HUES6 (cell line): ENCODE results near the gene BLOC1S5.

Experiments
- H3K27ac ChIP-seq: 2 replicates; pipeline ENCODE4 v1.7.0; 2013; ENCODE audit warnings: low read depth, mild to moderate bottlenecking, low read length, inconsistent platforms
- H3K27me3 ChIP-seq: 2 replicates; pipeline ENCODE4 v1.6.1; 2013; ENCODE audit warnings: low read length; ENCODE audit not compliant: control insufficient read depth, insufficient read depth
- H3K36me3 ChIP-seq: 2 replicates; pipeline ENCODE4 v1.6.1; 2013; ENCODE audit warnings: low read length; ENCODE audit not compliant: control insufficient read depth, insufficient read depth
- H3K4me1 ChIP-seq: 2 replicates; pipeline ENCODE4 v1.6.1; 2013; ENCODE audit warnings: low read length; ENCODE audit not compliant: control insufficient read depth, insufficient read depth
- H3K4me3 ChIP-seq: 2 replicates; pipeline ENCODE4 v1.5.1; 2013; ENCODE audit warnings: low read depth, low read length
- H3K9ac ChIP-seq: one replicate; pipeline ENCODE4 v1.6.1; 2013; ENCODE audit warnings: mild to moderate bottlenecking, low read length
- H3K9me3 ChIP-seq: 2 replicates; pipeline ENCODE4 v1.6.1; 2013; ENCODE audit warnings: low read depth, low read length; ENCODE audit not compliant: control insufficient read depth, insufficient read depth

BLOC1S5 gene

GRCh38 chr6:8063761-8064637, at the start of gene BLOC1S5:
Gene BLOC1S5, minus strand, starts transcription at chr6:8064389. Its CDS starts 13 bp downstream, at chr6:8064376.
- Histone ChIP-seq H3K36me3 (peaks cover 24% of the 10 kb centered on the region), H3K4me3 (peak within 1 kb of the TSS; percentile 97), H3K27ac (peak within 1 kb of the TSS; percentile 62; the same call in 1 of the 2 replicates), H3K9me3 (no peaks in the 10 kb centered on the region), H3K9ac (peak within 1 kb of the TSS; percentile 86), H3K27me3 (no peaks in the 10 kb centered on the region), H3K4me1 (peaks cover 18% of the 10 kb centered on the region)

- Histone ChIP-seq H3K36me3 (no peaks in the 10 kb centered on the region), H3K27me3 (no peaks in the 10 kb centered on the region), H3K9ac (no peak overlapping the region), H3K27ac (no peak overlapping the region), H3K9me3 (0 out of 2 replicates have a peak, but pooled peaks cover 3% of the 10 kb centered on the region), H3K4me1 (no peaks in the 10 kb centered on the region; the same call in 1 of the 2 replicates), H3K4me3 (no peak overlapping the region)
These were observed 49.0 kb upstream of the BLOC1S5 start for GRCh38 chr6:8113131-8113654.

GRCh38 chr6:8110725-8111124, 46.5 kb upstream of the BLOC1S5 start:
- H3K27me3 ChIP-seq = no peaks in the 10 kb centered on the region
- no peaks in the 10 kb centered on the region; the same call in 1 of the 2 replicates for H3K4me1 ChIP-seq
- H3K9ac ChIP-seq = no peak overlapping the region
- no peaks in the 10 kb centered on the region for H3K36me3 ChIP-seq
- no peak overlapping the region for H3K4me3 ChIP-seq
- H3K27ac ChIP-seq = no peak overlapping the region
- H3K9me3 ChIP-seq = 0 out of 2 replicates have a peak, but pooled peaks cover 3% of the 10 kb centered on the region

- no peaks in the 10 kb centered on the region for H3K9me3 ChIP-seq
- H3K9ac ChIP-seq = no peak overlapping the region
- no peaks in the 10 kb centered on the region; the same call in 1 of the 2 replicates for H3K4me1 ChIP-seq
- no peak overlapping the region for H3K4me3 ChIP-seq
- H3K27ac ChIP-seq = no peak overlapping the region
- H3K36me3 ChIP-seq = no peaks in the 10 kb centered on the region
- no peaks in the 10 kb centered on the region for H3K27me3 ChIP-seq
These were observed 46.0 kb upstream of the BLOC1S5 start for GRCh38 chr6:8110117-8110721.

DNA sequence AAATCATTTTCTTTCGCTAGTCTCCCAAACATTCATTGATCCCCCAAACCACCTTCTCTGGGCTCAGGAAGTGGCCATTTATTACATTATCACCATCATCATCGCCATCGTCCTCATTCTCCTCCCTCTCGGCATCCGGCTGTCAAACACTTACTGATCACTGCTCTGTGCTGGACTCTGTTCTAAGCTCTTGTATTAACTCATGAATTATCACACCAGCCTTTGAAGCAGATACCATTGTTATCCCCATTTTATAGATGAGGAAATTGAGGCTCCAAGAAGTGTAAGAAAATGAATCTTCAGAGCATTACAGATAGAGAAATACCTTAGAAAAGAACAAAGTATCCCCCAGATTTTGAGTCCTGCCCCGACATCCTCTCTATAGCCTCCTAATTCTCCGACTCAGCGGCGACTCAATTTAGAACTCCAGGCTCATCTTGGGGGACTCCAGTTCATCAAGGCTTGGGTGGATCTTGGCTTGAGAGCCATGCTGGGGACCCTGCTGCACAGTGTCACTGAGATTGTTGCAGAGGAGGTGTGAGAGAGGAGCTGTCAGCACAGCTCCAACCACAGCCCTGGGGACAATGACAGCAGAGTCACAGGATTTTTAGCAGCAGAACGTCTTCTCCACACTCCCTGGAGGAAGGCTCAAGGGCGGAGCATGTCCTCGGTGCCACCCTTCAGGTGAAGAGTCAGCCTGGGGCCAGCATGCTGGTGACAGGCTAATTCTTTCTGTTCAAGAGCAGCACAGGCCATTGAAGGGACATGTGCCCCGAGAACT, 44.8 kb upstream of the BLOC1S5 start:
- no peaks in the 10 kb centered on the region for H3K9me3 ChIP-seq
- H3K4me3 ChIP-seq = no peak overlapping the region
- no peaks in the 10 kb centered on the region for H3K27me3 ChIP-seq
- no peaks in the 10 kb centered on the region for H3K36me3 ChIP-seq
- H3K27ac ChIP-seq = no peak overlapping the region
- H3K4me1 ChIP-seq = no peaks in the 10 kb centered on the region; the same call in 1 of the 2 replicates
- no peak overlapping the region for H3K9ac ChIP-seq

DNA sequence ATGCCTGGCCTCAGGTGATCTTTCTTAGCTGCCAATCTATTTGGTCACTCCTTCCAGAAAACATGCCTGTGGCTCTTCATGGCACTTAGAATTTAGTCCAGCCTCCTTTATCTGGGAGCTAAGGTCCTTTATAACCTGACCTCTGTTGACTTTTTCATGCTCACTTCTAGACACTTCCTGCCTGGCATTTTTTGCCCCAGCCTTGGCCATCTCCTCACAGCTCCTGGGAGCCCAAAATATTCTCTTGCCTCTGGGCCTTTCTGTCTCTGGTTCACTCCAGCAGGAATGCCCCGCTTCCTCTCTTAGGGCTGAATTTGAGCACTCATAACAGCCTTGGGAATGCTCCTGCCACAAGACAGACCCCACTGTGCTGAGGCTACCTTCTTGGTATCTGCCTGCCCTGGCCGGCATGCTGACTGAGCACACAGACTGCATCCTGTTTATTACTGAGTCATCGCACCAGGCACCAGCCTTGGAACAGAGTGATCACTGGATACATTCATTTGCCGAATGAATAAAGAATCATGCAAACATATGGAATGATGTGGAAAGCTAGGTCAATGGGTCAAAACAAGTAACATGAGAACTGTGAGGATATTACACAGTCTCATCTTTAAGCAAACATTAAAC, 44.0 kb upstream of the BLOC1S5 start:
- no peak overlapping the region for H3K9ac ChIP-seq
- H3K27ac ChIP-seq = no peak overlapping the region
- H3K36me3 ChIP-seq = no peaks in the 10 kb centered on the region

DNA sequence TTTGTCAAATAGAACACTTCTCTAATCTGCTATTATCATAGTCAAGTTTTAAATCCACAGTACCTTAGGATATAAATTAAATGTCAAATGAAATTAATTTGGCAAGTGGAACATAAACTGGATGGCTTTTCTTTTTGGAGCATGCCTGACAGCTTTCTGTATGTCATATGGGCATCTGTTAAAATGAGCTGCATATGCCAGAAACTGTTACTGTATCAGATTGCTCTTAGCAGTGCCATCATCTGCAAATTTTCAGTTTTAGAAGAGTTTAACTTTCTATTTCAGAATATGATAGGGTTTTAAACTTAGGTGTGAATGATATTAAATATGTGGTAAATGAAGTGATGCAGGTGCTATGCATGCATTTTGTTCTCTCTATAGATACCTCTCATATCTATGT, 41.6 kb upstream of the BLOC1S5 start:
- Histone ChIP-seq H3K9me3 (no peaks in the 10 kb centered on the region), H3K9ac (no peak overlapping the region), H3K36me3 (no peaks in the 10 kb centered on the region), H3K27ac (no peak overlapping the region), H3K27me3 (no peaks in the 10 kb centered on the region), H3K4me1 (peaks cover 4% of the 10 kb centered on the region; the same call in 1 of the 2 replicates), H3K4me3 (no peak overlapping the region)

More for the DNA sequence above, 44.0 kb upstream of the BLOC1S5 start:
- no peaks in the 10 kb centered on the region for H3K9me3 ChIP-seq
- no peaks in the 10 kb centered on the region for H3K27me3 ChIP-seq
- no peaks in the 10 kb centered on the region; the same call in 1 of the 2 replicates for H3K4me1 ChIP-seq
- H3K4me3 ChIP-seq = no peak overlapping the region

GRCh38 chr6:8103726-8104125, 39.5 kb upstream of the BLOC1S5 start:
- H3K9me3 ChIP-seq = no peaks in the 10 kb centered on the region
- H3K27me3 ChIP-seq = no peaks in the 10 kb centered on the region
- H3K36me3 ChIP-seq = peaks cover 13% of the 10 kb centered on the region
- H3K27ac ChIP-seq = no peak overlapping the region
- H3K4me1 ChIP-seq = peaks cover 8% of the 10 kb centered on the region; the same call in 1 of the 2 replicates
- H3K4me3 ChIP-seq = no peak overlapping the region
- H3K9ac ChIP-seq = no peak overlapping the region

GRCh38 chr6:8102122-8102958, 38.2 kb upstream of the BLOC1S5 start, which contains the start of gene EEF1E1:
Gene EEF1E1, minus strand, starts transcription at chr6:8102548. Its CDS starts 27 bp downstream, at chr6:8102521.
- no peaks in the 10 kb centered on the region for H3K27me3 ChIP-seq
- peaks cover 21% of the 10 kb centered on the region for H3K36me3 ChIP-seq
- H3K4me3 ChIP-seq = peak within 1 kb of the TSS; percentile 91
- H3K4me1 ChIP-seq = 0 out of 2 replicates have a peak, but pooled peaks cover 8% of the 10 kb centered on the region
- no peaks in the 10 kb centered on the region for H3K9me3 ChIP-seq
- H3K9ac ChIP-seq = peak within 1 kb of the TSS; percentile 95
- peak within 1 kb of the TSS; percentile 88 for H3K27ac ChIP-seq
